Astrocyte of the spinal cord (primary cell): ENCODE measurements around the gene EPB41.
"Not testable (repeated sequence)": the region's sequence is repeated elsewhere in the genome, so short reads cannot be mapped to it uniquely, and the experiment has no call there.

Experiments used
- DNase-seq: peaks from one replicate; pipeline ENCODE4 v3.0.0; 2011; ENCODE audit warnings: low read depth, low spot score
- H3K4me3 ChIP-seq: 2 replicates; pipeline ENCODE4 v1.5.1; 2011; ENCODE audit warnings: low read depth, mild to moderate bottlenecking, low read length, moderate library complexity
- CTCF ChIP-seq: IDR thresholded peaks from 2 replicates; pipeline ENCODE4 v1.5.1; 2012; ENCODE audit warnings: low read depth, mild to moderate bottlenecking, low read length, inconsistent platforms
- in situ Hi-C: cut with HindIII; loops from 2 replicates; pipeline ENCODE4 v1.10.0; 2017; ENCODE audit warnings: low sequenced_read_pairs

Gene EPB41

GRCh38 chr1:28950449-28950848 lies 36.1 kb downstream of the EPB41 start:
- H3K4me3 ChIP-seq, result no peak overlapping the region
- no peak for DNase-seq
- in situ Hi-C loops, result no loop called here

GRCh38 chr1:28954126-28954726 lies 39.9 kb downstream of the EPB41 start:
- in situ Hi-C loops, result no loop called here
- TF ChIP-seq CTCF, result no peak
- DNase-seq, result no peak
- no peak overlapping the region for H3K4me3 ChIP-seq

More at GRCh38 chr1:28950449-28950848, 36.1 kb downstream of the EPB41 start:
- no peak for TF ChIP-seq CTCF

GRCh38 chr1:28956038-28956464 lies 41.7 kb downstream of the EPB41 start:
- DNase-seq, result no peak
- no peak for TF ChIP-seq CTCF
- no peak overlapping the region for H3K4me3 ChIP-seq
- in situ Hi-C loops, result no loop called here

GRCh38 chr1:28962114-28962831 lies 47.9 kb downstream of the EPB41 start:
- H3K4me3 ChIP-seq, DNase-seq, in situ Hi-C loops: not testable (repeated sequence)

- TF ChIP-seq CTCF, result no peak
- no peak overlapping the region for H3K4me3 ChIP-seq
- in situ Hi-C loops, result no loop called here
- no peak for DNase-seq
Observed at GRCh38 chr1:28965271-28965870, 51.0 kb downstream of the EPB41 start.

- no peak for TF ChIP-seq CTCF
- no peak overlapping the region for H3K4me3 ChIP-seq
- in situ Hi-C loops, result no loop called here
- DNase-seq, result no peak
Observed at GRCh38 chr1:28966617-28967016, 52.2 kb downstream of the EPB41 start.
